ENCODE data around the gene P2RY6.
A peak's percentile ranks its signal among the peaks of the same experiment; 100 is the strongest.

P2RY6 gene

DNA sequence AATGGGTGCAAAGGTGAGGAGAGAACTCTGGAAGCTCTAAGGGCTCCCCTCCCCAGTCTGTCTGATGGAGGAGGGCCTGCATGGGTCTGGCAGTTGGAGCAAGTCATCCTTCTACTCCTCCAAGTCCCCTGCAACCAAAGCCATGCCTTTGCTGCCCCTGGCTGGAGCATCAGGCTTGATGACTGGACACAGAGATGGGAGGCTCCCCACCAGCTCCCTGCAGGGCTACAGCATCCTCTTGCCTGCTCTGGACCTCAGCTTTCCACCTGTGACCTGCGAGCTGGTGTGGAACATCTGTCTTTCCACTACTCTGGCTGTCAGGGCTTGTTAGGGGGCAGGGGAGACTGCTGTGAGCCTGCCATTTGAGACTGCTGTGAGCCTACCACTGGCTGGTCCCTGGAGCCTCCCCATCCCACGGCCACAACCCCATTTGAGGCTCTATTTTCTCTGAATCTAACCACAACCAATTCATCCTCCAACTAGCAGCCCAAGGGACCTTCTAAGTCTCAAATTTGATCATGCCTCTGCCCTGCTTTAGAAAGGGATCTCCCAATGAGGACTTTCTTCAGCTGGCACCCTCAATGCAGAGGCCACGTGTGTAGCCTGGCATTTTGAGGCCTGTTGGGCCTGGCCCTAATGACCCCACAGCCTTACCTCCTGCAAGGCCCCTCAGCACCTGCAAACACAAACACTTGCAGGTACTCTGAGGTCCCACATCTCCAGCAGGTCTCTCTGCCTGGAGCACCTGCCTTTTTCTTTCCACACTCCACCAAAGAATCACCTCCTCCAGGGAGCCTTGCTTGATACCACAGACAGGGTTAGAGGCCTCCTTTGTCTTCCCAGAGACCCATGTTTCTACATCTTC lies 9.9 kb downstream of the P2RY6 start:
- no peak for DNase-seq

- no peak for DNase-seq
Measured at GRCh38 chr11:73283276-73284000, 11.3 kb downstream of the P2RY6 start.

DNA sequence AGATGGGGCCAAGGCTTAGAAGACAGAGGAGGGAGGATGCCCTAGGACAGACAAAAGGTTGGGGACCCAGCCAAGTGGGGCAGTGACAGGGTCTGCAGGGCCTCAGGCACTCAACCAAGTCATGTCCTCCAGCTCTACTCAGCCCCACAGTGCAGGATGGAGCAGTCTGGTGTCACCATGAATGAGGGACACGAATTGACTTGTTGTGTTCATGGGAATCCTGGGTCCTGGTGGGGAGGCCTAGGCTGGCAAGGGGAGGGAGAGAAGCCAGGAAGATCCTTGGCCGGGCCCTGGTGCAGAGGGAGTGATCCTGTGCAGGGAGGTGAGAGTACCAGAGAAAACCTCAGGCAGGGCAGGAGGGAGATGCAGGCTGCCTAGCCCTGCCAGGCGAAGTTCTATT lies 12.0 kb downstream of the P2RY6 start:
- DNase-seq: no peak

DNA sequence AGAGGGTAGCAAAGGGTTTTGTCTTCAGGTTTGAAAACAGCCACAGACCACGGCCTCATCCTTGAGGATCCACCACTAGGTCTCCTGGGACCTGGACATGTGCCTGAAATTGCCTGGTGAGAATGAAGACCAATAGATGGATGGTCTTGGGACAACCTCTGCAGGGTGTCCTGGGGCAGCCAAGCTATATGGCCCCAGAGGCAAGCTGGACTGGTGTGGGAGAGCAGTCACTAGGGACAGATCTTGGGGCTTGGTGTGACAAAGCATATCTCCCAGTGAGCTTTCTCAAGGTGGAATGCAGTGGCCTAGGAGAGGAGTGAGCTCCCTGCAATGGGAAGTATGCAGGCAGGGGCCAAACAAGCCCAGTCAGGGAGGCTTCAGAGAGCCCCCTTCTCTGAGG lies 13.6 kb downstream of the P2RY6 start:
- DNase-seq: no peak

- no peak for DNase-seq
Measured at GRCh38 chr11:73286240-73286810, 14.2 kb downstream of the P2RY6 start.

GRCh38 chr11:73287400-73288101 lies 15.4 kb downstream of the P2RY6 start:
- no peak for DNase-seq

DNA sequence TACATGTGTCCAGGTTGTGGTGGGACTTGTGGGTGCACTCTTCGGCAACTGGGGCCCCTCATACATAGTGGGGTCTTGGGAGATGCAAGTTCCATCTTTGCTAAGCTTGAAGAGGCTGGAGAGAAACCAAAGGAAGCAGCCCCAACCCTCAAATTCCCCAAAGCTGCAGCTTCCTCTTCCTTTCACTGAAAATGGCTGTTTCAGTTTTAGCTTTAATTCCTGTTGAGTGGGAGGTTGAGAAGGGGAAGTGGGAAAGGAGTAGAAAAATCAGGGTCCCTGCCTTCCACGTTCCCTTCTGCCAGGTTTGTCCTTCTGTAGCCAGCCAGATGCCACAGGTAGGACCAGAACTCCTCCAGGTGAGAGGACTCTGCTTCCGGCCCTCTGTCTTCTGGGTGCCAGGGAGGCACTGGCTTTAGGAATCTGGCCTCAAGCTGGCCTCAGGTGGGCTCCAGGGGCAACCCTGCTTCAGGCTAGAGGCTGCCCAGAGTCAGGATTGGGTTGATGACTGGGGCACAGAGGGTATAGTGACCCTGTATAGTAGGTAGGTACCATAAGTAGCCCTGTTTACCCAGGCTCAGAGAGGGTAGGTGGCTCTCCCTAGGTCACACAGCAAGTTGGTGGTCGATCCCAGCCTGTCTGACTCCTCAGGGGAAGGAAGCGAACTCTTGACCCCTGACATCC lies 16.2 kb downstream of the P2RY6 start:
- DNase-seq: no peak

- peak in 3 of 5 experiments; percentile 20 to 35 (median 32) for DNase-seq
Measured at GRCh38 chr11:73288873-73289707, 17.0 kb downstream of the P2RY6 start.

GRCh38 chr11:73290536-73290935 lies 18.4 kb downstream of the P2RY6 start:
- no peak for DNase-seq

DNA sequence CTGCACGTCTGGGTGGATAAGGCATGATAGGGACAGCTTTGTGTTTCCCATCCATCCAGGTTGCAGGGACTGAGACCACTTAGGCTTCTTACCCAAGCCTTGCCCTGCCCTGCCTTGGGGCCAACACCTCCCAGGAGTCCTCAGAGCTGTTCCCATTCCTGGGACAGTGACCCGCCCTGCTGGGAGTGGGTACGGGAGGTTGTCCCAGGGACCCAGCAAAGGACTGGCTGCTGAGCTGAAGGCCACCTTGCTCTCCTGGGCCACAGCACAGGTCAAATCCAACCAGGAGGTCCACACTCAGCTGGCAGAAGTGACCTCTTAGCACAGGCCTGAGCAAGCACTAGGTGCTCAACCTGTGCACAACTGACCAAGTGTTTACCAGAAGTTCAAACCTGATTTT lies 19.1 kb downstream of the P2RY6 start:
- DNase-seq: no peak

- DNase-seq: no peak
Measured at GRCh38 chr11:73291781-73292524, 19.8 kb downstream of the P2RY6 start.

- DNase-seq: no peak
Measured at GRCh38 chr11:73292525-73292894, 20.4 kb downstream of the P2RY6 start.

DNA sequence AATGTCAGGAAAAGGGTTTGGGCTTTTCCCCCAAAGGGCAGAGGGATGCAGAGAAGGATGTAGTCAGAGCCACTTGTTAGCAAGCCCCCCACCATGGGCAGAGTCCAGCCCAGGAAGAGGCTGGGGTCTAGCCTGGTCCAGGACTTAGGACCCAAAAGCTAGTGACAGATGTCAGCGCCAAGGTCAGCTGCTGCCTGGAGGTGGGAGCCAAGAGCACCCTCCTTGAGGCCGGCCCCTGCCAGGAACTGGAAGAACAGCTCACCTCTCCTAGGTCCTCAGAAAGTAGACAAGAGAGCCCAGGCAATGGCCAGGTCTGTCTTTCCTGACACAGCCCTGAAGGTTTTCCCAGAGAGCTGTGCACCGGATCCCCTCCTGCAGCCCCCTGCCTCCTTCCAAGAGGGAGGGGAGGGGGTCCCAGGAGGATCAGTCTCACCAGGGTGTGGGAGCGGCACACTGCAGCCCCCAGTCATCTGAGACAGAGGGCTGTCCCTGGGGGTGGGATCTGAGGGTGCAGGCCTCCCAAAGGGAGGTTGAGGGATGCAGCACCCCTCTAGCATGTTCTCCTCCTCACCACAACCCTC lies 21.3 kb downstream of the P2RY6 start:
- no peak for DNase-seq

DNA sequence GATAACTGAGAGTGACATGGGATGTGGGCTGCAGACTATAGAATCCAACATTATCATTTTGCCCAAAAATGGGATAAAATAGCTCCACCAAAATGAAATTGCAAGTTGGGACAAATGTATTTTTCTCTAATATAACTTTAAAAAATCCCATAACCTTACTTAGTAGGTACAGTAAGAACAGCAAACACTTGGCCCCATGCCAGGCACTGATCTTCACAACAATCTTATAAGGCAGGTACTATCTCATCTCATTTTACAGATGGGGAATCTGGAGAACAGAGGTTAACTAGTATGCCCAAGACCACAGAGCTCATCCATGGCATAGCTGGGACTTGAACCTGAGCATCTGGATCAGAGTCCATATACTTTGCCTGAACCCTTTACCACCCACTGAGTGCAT lies 22.5 kb downstream of the P2RY6 start:
- no peak for DNase-seq

GRCh38 chr11:73295241-73295995 lies 23.3 kb downstream of the P2RY6 start:
- DNase-seq: peak; percentile 33 to 68 (median 49)

DNA sequence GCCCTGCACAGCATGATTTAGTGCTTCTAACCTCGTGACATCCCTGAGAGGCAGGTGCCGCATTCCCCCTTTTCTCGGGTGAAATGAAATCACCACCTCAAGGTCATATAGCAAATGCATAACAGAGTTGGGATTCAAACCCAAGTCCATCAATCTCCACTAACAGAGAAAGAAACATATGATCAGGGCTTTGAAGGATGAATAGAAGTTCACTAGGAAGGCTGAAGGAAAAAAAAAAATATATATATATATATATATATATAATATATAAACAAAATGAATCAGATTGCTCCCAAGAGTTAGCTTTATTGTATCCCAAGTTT lies 23.8 kb downstream of the P2RY6 start:
- DNase-seq: no peak

GRCh38 chr11:73296501-73297230 lies 24.5 kb downstream of the P2RY6 start:
- DNase-seq: no peak

DNA sequence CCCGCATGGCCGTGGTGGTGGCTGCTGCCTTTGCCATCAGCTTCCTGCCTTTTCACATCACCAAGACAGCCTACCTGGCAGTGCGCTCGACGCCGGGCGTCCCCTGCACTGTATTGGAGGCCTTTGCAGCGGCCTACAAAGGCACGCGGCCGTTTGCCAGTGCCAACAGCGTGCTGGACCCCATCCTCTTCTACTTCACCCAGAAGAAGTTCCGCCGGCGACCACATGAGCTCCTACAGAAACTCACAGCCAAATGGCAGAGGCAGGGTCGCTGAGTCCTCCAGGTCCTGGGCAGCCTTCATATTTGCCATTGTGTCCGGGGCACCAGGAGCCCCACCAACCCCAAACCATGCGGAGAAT lies 25.1 kb downstream of the P2RY6 start:
- DNase-seq: no peak

DNA sequence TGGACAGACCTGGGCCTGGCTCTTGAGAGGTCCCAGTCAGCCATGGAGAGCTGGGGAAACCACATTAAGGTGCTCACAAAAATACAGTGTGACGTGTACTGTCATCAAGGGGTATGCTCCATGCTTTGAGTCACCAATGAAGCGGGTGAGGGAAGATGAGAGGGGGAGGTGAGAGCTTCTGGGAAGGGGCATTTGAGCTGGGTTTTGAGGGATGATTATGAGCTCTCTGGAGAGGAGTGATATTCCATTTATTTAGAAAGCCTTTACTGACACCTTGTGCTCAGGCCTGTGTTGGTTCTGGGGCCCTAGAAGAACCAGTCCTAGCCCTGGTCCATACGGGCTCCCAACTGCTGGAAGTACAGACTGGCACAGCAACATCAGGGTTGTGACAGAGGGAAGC lies 25.6 kb downstream of the P2RY6 start:
- no peak for DNase-seq
